Inferior parietal cortex (tissue), 1 donor: Measurements from ENCODE around the gene SRGAP2B.
"Not testable (repeated sequence)": the region's sequence is repeated elsewhere in the genome, so short reads cannot be mapped to it uniquely, and the experiment has no call there.

Source experiments
- DNase-seq: peaks from one replicate; pipeline ENCODE4 v3.0.0-alpha.2; 2016; ENCODE audit errors: extremely low spot score

The SRGAP2B gene

DNA sequence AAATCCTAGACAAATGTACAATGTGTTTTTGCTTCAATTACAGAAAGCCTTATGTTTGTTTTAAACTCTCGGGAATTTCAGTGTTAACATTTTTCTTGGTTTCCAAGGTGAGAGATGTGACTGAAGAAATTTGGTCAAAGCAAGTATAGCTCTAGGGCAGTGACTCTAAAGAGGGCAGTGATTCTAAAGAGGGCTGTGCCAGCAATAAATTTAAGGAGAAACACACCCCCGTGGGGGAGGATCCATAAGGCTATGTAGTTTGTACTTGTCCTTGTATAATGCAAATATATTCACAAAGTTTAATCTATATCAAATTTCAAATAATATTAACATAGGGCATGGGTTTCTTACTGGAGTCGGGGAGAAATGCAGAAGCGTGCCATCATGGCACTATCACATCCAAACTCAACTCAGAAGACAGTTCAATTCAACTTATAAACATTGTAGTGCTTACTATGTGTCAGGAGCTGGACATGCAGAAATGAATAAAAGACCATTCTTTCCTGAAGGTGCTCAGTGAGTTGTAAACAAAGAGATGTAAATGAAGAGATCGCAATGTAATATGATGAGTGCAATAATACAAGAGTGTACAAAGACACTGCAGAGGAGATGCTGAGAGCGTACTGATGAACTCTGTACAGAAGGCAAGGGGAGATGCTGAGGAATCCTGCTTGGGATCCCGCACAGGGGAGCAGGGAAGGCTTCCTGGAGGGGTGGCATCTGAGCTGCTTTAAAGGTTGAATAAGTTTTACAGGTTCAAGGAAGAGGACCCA lies 12.5 kb downstream of the SRGAP2B start:
- DNase-seq, result not testable (repeated sequence)

DNA sequence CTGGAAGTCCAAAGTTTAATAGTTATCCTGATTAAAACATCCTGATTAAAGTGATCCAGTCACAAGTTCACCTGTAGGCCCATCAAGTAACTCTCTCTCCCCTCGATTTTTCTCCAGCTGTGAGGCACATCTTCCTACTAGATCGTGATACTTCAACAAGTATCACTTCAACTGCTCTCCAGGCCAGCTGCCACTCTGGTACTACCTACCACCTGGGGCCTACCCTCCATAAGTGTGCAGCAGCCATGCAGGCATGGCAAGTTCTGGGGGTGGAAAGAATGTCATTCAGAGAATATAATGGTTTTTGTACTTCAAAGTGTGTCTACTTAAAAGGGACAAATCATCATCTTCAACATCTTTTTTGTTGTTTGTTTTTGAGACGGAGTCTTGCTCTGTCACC lies 14.9 kb downstream of the SRGAP2B start:
- DNase-seq, result not testable (repeated sequence)

DNA sequence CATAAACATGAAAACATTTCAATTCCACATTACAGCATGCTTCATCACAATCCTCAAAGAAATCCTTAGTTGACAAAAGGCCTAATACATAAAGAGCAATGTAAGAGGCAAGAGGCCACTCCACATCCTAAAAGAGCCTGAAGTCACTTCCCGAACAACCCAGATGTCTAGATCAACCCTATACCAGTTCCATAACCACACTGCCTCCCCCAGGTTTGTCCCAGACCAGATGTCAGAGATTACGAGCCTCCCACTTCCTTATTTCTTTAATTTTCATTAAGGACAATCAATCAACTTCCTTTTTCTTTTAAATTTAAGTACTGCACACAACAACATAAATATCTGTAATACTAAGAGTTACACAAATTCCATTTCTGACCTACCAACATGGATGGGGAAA lies 15.4 kb downstream of the SRGAP2B start:
- DNase-seq, result peak; percentile 0

DNA sequence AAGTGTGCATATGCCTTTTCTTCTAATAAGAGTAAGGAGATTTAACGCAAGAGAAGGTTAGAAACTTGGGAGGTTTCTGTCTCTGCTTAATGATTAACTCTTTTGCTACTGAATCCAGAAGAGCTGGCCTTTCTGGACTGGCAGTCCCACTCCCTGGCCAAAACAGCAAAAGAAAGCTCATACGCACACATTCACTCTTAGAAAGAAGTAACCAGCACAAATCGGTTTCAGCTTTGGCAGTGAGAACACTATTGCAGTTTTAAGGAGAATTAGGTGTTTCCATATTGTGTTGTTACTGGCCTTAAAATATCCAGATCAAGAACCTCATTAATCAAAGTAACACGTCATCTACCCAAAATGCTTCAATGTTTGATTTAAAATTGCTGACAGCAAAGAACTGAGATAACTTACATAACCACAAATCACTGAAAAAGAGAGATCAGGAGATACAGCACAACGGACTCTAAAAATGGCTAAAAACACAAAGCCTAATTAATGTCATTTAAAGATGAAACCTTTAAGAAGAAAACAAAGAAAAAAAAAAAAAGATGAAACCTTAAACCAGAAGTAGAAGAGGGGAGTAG lies 16.2 kb downstream of the SRGAP2B start:
- not testable (repeated sequence) for DNase-seq

DNA sequence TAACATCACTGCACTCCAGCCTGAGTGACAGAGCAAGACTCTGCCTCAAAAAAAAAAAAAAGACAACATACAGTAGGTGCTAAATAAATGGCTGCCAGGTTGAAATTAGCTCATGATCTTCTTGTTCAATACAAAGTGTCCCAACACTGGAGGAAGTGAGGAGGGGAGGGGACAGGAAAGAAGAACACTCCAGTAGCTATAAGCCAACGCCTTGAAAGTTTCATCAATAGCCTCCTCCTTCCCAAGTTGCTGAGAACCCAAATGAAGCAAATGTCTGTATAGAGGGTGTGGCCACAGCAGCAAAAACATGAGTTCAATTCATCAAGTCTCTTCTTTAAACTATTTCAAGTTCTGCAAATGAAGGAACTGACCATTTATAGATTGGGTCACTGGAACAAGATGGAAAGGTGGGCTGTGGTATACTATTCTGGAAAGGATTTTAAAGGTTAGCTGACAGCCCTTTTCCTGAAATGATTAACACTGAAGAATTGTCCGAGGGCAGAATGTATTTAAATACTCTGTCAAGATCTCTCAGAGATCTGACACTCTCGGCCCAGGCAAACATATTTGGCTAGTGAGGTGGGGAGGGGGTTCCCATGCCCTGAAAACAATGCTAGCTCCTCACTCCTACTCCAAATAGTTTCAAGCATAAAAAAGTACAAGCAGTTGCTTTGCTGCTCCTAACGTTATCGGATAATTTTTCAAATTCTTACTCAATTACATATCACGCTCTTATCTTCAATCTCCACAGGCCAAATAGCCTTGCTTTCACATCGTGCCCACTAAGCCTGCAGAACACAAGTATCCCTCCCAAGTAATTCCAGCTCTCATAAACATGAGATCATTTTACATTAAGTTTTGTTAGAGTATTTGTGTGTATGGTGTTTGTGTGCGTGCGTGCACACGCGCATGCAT lies 17.0 kb downstream of the SRGAP2B start:
- DNase-seq, result not testable (repeated sequence)

DNA sequence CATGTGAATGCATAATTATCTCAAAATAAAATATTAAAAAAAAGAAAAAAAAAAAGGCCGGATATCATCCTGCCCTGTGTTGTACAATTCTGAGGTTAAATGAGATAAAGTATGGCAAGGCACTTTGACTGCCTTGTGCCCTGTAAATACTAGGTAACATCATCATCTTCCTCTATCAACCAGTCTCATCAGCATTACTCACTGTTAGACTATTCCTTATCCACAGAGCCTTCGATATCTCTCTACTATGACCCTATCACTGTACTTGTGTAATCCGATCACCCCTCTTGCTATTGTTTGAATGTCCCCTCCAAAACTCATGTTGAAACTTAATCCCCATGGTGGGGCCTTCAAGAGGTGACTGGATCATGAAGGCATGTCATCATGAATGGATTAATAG lies 18.3 kb downstream of the SRGAP2B start:
- DNase-seq, result not testable (repeated sequence)

DNA sequence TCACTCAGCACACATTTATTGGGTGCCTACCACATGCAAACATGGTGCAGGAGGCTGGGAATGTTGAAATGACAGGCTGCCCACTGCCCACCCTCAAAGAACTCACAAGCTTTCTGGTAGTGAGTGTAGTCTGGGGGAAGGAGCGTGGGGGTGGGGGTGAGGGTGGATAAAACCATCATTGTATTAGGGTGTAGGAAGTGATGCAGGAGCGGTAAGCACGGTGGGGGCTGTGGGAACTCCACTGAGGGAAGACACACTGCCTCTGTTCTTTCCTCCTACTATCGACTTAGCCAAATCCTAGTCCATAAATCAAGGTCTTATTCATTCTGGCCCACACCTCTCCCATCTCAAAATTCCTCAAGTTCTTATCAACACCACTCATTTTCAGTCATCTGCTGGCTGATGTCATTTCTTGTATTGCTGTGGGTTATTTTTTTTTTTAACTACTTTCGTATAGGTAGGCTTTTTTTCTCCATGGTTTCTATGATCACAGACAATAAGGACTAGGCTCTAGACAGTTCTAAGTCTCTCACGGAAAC lies 21.0 kb downstream of the SRGAP2B start:
- not testable (repeated sequence) for DNase-seq

DNA sequence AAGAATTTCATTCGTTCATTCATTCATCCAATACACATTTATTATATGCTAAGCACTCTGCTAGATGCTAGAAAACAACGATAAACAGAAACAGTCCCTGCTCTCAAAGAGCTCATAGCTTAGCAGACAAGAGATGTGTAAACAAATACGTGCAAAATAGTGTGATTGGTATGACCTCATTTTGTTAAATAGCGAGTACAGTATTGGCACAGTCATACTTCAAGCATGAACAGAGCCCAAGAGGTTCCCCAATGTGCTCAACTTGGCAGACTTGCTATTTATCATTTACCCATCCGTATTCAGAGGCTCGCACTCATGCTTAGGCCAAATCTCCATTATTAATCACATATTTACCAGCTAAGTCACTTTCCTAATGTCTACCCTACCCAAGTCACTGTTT lies 23.6 kb downstream of the SRGAP2B start:
- not testable (repeated sequence) for DNase-seq

DNA sequence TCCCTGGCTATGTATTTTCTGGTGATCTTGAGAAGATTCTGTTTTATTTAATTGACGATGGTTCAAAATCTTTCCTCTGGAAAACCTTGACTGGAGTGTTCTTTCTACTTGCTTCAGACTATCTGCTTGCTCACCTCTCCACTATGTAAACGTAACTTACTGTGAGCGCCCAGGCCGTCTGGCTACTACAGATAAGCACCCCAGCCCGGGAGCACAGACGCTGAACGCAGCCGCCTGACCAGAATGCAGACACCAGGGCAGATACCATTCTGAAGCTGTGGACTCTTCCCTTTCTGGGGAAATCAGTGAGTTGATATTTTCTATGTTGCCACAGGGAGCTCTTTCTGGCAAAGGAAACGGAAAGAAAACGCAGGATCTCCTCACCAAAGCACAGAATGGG lies 28.6 kb downstream of the SRGAP2B start:
- DNase-seq, result not testable (repeated sequence)

DNA sequence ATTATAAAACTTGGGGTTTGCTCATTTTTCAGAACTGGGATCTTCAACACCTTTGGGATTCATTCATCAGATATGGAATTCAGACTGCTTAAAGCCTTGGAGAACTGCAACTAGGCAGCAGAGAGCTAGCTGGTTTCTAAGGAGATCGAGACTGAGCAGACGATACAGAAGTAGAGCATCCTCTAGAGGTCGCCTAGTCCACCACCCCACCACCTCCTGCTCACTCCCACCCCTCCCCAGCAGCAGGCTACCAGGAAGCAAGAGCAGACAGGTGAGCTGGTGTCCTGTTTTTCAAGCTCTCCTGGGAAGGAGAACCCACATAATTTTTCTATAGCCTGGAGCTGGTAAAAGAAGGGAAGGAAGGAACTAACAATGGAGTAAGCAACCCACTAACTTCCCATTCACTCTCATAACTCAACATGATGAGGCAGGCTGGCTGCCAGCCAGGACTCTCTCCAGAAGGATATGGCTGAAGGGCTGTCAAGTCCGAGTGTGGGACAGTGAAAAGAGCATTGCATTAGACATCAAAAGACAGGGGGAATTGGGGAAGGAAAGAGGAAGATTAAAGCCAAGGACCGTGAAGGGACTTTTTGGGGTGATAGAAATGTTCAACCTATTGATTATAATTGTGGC lies 29.8 kb downstream of the SRGAP2B start:
- DNase-seq, result not testable (repeated sequence)

DNA sequence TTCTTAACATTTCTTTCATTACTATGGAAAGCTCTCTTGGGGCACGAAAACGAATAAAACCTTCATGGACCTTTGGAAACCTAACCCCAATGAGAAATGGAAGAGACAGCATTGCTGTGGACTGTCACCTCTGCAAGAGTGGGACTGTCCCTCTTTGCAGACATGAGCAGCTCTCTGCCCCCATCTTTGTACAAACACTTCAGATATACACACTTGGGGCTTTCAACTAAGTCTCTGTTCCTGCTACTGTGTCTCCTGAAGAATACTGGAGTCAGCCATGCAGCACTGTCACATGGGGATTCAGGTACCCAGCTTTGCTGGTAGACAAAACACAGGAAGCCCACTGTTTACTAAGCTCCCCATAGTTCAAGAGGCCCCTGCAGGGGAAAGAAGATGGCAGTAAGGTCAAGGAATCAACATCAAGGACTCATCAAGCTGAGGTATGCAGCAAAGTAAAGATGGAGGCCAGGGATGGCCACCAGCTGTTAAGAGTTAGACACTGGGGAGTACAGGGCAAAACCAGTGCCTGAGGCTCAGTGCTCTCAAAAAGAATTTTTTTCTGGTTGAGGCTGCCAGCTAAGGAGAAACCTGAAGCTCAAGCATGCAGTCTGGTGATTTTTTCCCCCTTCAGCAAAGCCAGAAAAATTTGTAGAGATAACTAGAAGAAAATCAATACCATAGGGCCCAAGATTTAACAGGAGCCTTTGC lies 31.0 kb downstream of the SRGAP2B start:
- DNase-seq, result not testable (repeated sequence)

DNA sequence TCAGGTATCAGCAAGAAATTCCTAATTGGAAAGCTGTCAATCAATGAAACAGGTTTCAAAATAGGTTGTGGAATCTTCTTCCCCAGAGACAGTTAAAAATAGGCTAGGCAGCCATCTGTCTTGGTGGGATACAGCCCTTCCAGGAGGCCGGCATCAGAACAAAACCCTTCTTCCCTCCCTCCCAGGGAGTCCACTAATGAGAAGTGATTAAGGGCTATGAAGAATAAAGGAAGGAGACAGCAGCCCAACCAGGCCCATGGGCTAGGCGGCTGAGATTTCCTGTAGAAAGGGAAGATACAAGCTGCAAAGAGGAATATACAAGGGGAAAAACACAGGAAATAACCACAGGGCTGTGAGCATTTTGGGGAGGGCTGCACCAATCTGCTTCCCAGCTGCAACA lies 31.8 kb downstream of the SRGAP2B start:
- DNase-seq, result not testable (repeated sequence)

DNA sequence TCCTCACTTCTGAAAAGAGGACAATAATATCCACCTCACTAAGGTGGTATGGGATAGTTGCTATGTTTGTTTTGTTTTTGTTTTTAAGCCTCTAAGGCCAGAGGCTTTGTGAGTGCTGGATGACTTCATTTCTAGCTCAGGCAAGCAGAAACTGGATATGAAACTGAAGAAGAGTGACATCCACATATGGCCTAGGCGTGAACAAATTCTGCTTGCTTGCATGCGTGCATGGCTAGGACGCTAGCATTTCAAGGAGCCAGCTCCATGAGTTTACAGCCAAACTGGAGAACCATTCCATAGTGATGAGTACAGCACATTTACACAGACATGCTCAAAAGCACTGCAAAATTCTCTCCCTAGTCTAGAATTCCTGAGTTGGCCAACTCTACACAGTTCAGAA lies 36.9 kb downstream of the SRGAP2B start:
- DNase-seq, result not testable (repeated sequence)

DNA sequence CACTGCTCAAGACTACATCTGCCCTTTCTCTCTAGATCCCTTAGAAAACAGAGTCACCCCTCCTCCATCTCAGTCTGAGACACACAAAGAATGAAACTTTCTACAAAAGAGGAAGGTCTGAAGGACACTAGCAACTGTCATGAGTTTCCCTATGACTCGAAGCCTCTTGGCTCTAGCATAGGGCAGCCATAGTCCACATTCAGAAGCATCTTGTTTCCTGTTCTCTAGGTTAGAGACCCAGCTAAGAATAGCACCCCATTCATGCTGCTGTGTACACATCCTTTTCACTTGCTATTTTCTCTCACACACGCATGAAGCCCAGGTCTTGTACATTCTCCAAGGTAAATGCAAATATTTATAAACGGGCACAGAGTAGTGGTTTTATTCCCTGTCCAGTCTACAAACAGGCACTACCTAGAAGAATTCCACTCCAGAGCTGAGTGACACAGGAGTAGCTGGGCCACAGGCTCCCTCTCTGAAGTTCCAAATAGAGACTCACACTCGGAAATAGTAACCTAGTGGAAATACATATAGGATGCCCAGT lies 39.8 kb downstream of the SRGAP2B start:
- DNase-seq, result not testable (repeated sequence)

DNA sequence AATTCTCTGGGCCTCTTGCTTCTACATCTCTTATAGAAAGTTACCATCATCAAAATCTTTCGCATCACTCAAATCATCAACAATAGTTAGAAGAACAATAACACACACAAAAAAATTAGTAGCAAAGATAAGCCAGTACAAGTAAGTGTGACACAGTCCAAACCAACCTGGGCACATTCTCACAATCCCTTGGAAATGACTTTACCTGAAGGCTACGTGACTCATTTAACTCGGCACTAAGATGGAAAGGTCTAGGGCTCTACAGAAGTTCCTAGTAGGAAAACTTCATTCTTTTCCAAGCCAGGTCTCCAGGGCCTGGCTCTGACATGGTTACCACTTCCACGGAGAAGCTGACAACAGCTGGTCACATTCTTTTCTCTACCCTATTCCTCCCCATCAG lies 41.7 kb downstream of the SRGAP2B start:
- not testable (repeated sequence) for DNase-seq

DNA sequence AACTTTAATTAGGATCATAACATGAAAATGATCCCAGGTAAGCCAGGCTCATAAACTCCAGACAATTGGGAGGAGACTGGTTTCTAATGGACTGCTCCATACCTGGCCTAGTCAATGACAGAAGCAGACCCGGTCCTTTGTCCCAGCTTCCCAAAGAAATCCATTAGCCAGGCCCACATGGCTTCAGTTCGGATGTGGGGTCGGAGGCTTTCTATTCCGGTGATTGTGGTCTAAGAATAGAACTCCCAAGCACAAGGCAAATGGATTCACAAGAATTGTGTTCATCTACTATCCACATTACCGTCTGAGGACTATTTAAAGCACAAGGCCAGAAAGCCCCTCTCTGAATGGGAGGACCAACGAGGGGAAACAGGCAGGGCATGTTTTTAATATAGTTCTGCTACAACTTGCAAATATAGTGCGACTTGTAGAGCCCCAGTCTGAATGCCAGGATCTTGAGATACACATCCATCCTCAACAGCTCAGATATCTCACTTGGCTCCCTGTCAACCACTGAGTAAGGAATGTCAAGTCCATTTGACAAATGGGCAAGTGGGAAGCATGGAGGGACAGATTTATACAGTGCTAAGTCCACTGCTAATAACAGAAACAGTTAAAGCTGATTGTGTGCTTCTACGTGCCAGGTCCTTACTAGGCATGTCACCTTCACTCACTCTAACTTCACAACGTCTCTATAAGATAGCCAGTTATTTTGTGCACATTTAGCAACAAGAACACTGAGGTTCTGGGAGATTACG lies 42.9 kb downstream of the SRGAP2B start:
- not testable (repeated sequence) for DNase-seq

DNA sequence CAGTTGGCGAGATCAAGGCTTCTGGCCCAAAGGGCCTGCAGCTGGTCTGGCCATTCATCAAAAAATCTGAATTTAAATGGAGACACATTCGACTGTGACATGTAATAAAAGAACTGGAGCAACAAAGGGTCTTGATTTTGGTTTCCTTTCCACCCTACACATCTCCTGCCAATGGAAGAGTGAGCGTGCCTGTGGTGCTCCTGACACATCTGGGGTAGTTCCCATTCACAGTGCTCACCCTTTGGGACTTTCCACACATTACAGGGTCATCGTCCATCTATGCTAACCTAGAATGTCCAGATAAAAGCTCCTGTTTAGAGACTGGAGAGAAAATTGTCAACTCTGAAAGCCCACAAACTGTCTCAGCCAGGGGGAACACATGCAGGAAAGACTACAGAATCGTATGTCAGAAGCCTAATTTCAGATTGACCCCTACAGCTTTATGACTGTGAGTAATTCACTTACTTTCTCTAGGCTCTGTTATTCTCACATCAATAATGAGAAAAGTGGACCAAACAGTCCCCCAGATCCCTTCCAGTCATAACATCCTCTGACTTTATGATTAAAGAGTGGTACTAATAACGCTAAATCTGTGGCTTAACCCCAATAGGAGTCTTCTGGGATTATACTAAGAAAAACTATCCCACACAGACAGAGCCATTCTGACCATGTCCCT lies 46.8 kb downstream of the SRGAP2B start:
- DNase-seq, result not testable (repeated sequence)

DNA sequence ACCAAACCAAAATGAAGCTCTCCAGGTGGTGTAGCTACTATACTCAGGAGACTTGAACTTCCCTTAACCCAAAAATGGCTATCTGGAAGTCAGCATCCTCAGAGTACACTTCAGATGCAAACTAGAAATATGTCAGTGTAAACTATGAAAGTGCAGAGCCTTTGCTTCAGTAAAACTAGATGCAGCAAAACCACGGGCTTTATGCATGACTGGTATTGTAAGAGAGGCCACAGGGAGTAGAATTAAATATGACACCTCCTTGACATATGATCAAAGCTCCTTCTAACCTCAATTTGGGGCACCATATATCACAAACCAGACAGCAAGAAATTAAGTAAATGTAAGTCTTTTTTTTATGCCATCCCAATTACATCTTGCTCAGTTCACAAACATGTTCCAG lies 47.6 kb downstream of the SRGAP2B start:
- not testable (repeated sequence) for DNase-seq

DNA sequence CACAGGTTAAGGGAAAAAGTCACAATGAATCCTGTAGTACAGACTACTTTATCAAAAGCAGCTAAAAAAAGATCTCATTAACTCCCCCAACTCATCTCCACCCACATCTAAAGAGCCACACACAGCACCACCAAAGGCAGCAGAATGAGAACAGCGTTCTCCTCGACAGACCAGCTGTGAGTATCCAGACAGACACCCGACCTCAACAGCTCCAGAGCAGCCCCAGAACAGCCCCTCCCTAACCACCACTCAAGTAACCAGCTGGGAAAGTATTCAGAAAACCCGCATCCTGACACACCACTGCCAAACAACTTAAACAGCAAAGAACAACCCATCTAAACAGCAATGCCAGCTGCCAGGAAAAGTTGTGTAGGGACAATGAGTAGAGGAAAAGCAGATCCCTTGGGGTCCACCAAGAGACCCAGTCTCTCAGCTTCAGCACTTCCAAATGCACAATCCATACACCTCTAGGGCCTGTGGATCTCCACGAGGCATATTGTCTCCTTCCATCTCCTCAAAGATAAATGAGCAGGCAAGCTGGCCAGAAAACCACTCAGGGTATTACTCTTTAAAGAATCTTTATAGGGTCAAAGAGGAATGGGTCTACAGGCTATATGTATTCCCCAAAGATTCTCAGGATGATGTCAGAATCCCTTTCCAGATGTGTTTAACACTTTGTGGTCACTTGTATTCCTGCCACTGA lies 49.4 kb downstream of the SRGAP2B start:
- not testable (repeated sequence) for DNase-seq
